Neuronal stem cell (in vitro differentiated cells): Measurements from ENCODE around the gene EEF1AKMT1.

ENCODE experiments used
- DNase-seq: peaks from one replicate; pipeline ENCODE4 v3.0.0-alpha.2; 2013; ENCODE audit warnings: low spot score
- H2AFZ ChIP-seq: one replicate; pipeline ENCODE4 v1.6.1; 2013; ENCODE audit warnings: mild to moderate bottlenecking, low read length, inconsistent platforms
- H2AK5ac ChIP-seq: 2 replicates; pipeline ENCODE4 v1.6.1; 2013; ENCODE audit warnings: low read depth, mild to moderate bottlenecking, inconsistent platforms, low read length, moderate library complexity, mixed read lengths
- H2BK120ac ChIP-seq: 2 replicates; pipeline ENCODE4 v1.6.1; 2013; ENCODE audit warnings: low read depth, mild to moderate bottlenecking, inconsistent platforms, low read length, moderate library complexity, mixed read lengths
- H2BK12ac ChIP-seq: one replicate; pipeline ENCODE4 v1.6.1; 2013; ENCODE audit warnings: low read length, inconsistent platforms
- H2BK15ac ChIP-seq: 2 replicates; pipeline ENCODE4 v1.6.1; 2013; ENCODE audit warnings: mild to moderate bottlenecking, low read length, inconsistent platforms, mixed read lengths
- H2BK5ac ChIP-seq: one replicate; pipeline ENCODE4 v1.6.1; 2013; ENCODE audit warnings: inconsistent platforms, mild to moderate bottlenecking, low read length, moderate library complexity
- H3K14ac ChIP-seq: one replicate; pipeline ENCODE4 v1.6.1; 2013; ENCODE audit warnings: low read length, inconsistent platforms
- H3K18ac ChIP-seq: 2 replicates; pipeline ENCODE4 v1.6.1; 2013; ENCODE audit warnings: low read length, inconsistent platforms
- H3K23ac ChIP-seq: 2 replicates; pipeline ENCODE4 v1.6.1; 2013; ENCODE audit warnings: low read depth, mild to moderate bottlenecking, mixed read lengths, low read length, inconsistent platforms; ENCODE audit not compliant: poor library complexity
- H3K27ac ChIP-seq: replicated peaks from 3 replicates; pipeline ENCODE4 v1.5.1; 2013; ENCODE audit warnings: low read length, inconsistent platforms
- H3K27me3 ChIP-seq, 3 experiments: 2 replicates each; pipeline ENCODE4 v1.6.1; 2013; ENCODE audit warnings: low read length in 3 of 3, mild to moderate bottlenecking in 2 of 3, inconsistent platforms in 1 of 3, low read depth in 1 of 3, mixed read lengths in 1 of 3, moderate library complexity in 1 of 3; ENCODE audit not compliant: control insufficient read depth in 3 of 3, insufficient read depth in 3 of 3
- H3K36me3 ChIP-seq, 2 donors: replicated peaks in 1 of 2; 2 replicates each; pipeline ENCODE4 v1.6.1; 2013; ENCODE audit warnings: low read length in 2 of 2; ENCODE audit not compliant: control insufficient read depth in 2 of 2, insufficient read depth in 2 of 2
- H3K4ac ChIP-seq: 2 replicates; pipeline ENCODE4 v1.6.1; 2013; ENCODE audit warnings: inconsistent platforms, mild to moderate bottlenecking, low read length, moderate library complexity
- H3K4me1 ChIP-seq, 2 donors: 1 replicate in 1 of 2; 2 replicates in 1 of 2; pipeline ENCODE4 v1.6.1; 2013; ENCODE audit warnings: low read length in 2 of 2, low read depth in 1 of 2; ENCODE audit not compliant: control insufficient read depth in 2 of 2, insufficient read depth in 1 of 2
- H3K4me2 ChIP-seq: one replicate; pipeline ENCODE4 v1.6.1; 2013; ENCODE audit warnings: mild to moderate bottlenecking, low read length, inconsistent platforms; ENCODE audit not compliant: insufficient read depth, poor library complexity, severe bottlenecking
- H3K4me3 ChIP-seq, 2 donors: 2 replicates each; pipeline ENCODE4 v1.5.1; 2013; ENCODE audit warnings: low read length in 2 of 2, mild to moderate bottlenecking in 2 of 2, inconsistent platforms in 1 of 2, moderate library complexity in 1 of 2
- H3K79me1 ChIP-seq: one replicate; pipeline ENCODE4 v1.6.1; 2013; ENCODE audit warnings: low read depth, mild to moderate bottlenecking, inconsistent platforms, low read length, moderate library complexity
- H3K9ac ChIP-seq: one replicate; pipeline ENCODE4 v1.6.1; 2013; ENCODE audit warnings: mild to moderate bottlenecking, low read depth, low read length, inconsistent platforms; ENCODE audit not compliant: poor library complexity
- H3K9me3 ChIP-seq, 2 donors: replicated peaks in 1 of 2; 2 replicates each; pipeline versions ENCODE3 to v1.6.1; 2013; ENCODE audit warnings: low read length in 2 of 2, mild to moderate bottlenecking in 2 of 2, inconsistent platforms in 1 of 2, low read depth in 1 of 2, mixed read lengths in 1 of 2, moderate library complexity in 1 of 2; ENCODE audit not compliant: control insufficient read depth in 2 of 2, insufficient read depth in 1 of 2
- H4K8ac ChIP-seq: one replicate; pipeline ENCODE4 v1.6.1; 2013; ENCODE audit warnings: low read depth, mild to moderate bottlenecking, inconsistent platforms, low read length, moderate library complexity
- H4K91ac ChIP-seq: one replicate; pipeline ENCODE4 v1.6.1; 2013; ENCODE audit warnings: low read length, low read depth, mild to moderate bottlenecking, inconsistent platforms; ENCODE audit not compliant: poor library complexity
- WGBS, 2 donors: extraction: QIAGEN DNeasy Blood & Tissue Kit; methylation state at CpG; one replicate each; pipeline ENCODE4 v1.1.7; 2013; ENCODE audit warnings: missing lambda C conversion rate in 2 of 2, mixed read lengths in 1 of 2; ENCODE audit not compliant: insufficient read length in 2 of 2, insufficient replicate concordance in 1 of 2; ENCODE audit errors: extremely low coverage in 2 of 2; 5-methylcytosine and 5-hydroxymethylcytosine counted together

EEF1AKMT1 gene

DNA sequence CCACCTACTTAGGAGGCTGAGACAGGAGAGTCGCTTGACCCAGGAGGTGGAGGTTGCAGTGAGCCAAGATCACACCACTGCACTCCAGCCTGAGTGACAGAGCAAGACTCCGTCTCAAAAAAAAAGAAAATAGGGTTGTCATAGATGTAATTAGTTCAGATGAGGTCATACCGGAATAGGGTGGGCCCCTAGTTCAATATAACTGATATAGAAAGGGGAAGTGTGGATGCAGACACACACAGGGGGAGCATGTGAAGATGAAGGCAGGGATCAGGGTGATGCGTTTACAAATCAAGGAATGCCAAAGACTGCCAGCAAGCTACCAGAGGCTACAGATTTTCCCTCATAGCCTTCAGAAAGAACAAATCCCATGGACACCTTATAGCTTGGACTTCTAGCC is 24.3 kb upstream of the EEF1AKMT1 start:
- no peak overlapping the region for H4K91ac ChIP-seq
- H3K36me3 ChIP-seq = peaks cover 6 to 77% of the 10 kb centered on the region in 2 donors
- H3K18ac ChIP-seq = no peak overlapping the region
- no peak overlapping the region for H3K14ac ChIP-seq
- no peak overlapping the region for H3K4ac ChIP-seq
- H2BK12ac ChIP-seq = no peak overlapping the region
- H3K4me3 ChIP-seq = no peak overlapping the region
- no peak overlapping the region for H3K23ac ChIP-seq
- no peak for DNase-seq
- H2BK120ac ChIP-seq = no peak overlapping the region
- no peaks in the 10 kb centered on the region for H3K79me1 ChIP-seq
- no peak overlapping the region for H2AK5ac ChIP-seq
- no peak overlapping the region for H2BK15ac ChIP-seq
- H4K8ac ChIP-seq = no peak overlapping the region
- H3K4me2 ChIP-seq = no peak overlapping the region
- H3K27me3 ChIP-seq = no peaks in the 10 kb centered on the region
- H2BK5ac ChIP-seq = no peak overlapping the region
- WGBS, 2 donors = no CpG with 5 or more reads among the region's 4 CpGs
- H2AFZ ChIP-seq = no peak overlapping the region
- H3K4me1 ChIP-seq = no peaks in the 10 kb centered on the region
- H3K9me3 ChIP-seq = no peaks in the 10 kb centered on the region
- H3K27ac ChIP-seq = no peak overlapping the region
- H3K9ac ChIP-seq = no peak overlapping the region

DNA sequence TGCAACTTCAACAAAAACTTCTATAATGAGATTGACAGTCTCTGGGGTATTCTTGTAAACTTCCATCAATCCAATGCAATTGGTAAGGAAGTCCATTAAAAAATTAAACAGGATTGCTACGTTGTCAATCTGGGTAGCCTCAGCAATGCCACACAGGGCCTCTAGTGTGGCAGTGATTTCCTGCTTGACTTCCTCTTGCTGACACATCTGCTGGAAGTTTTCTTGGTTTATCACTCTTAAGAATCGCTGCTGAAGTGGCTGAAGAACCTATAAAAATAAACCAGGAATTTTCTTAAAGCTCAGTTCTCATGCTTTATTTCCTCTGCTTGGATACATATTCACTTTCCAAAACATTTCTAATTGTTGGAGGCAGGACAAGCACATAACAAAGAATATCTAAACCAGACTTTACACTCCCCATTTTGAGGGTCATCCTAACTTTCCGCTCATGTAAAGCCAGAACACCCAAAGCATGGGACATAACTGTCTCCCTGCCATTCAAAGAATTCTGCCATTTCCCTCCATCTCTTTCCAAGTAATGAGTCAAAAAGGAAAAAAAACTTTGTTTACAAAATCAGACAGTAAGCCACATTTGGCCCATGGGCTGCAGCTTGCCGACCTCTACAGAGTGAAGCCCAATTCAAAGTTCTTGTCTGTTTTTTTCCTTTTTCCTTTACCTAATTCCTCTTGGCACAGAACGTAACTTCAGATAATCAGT is 23.2 kb upstream of the EEF1AKMT1 start:
- Histone ChIP-seq H3K9ac (no peak overlapping the region), H2AFZ (no peak overlapping the region), H2BK12ac (no peak overlapping the region), H4K91ac (no peak overlapping the region), H2BK120ac (no peak overlapping the region), H3K4me2 (no peak overlapping the region), H4K8ac (no peak overlapping the region), H3K4me1 (no peaks in the 10 kb centered on the region), H3K4me3 (no peak overlapping the region), H2BK15ac (no peak overlapping the region), H2AK5ac (no peak overlapping the region), H3K27me3 (no peaks in the 10 kb centered on the region), H3K18ac (no peak overlapping the region), H3K23ac (no peak overlapping the region), H3K4ac (no peak overlapping the region), H3K79me1 (no peaks in the 10 kb centered on the region), H3K36me3 (peaks cover 6 to 78% of the 10 kb centered on the region in 2 donors), H3K14ac (no peak overlapping the region), H2BK5ac (no peak overlapping the region), H3K9me3 (no peaks in the 10 kb centered on the region), H3K27ac (no peak overlapping the region)
- WGBS, 2 donors = no CpG with 5 or more reads among the region's 5 CpGs
- DNase-seq = no peak

- Histone ChIP-seq H3K14ac (no peak overlapping the region), H3K4me2 (no peak overlapping the region), H4K91ac (no peak overlapping the region), H3K4me3 (no peak overlapping the region), H3K18ac (no peak overlapping the region), H2AK5ac (no peak overlapping the region), H3K4ac (no peak overlapping the region), H3K27me3 (no peaks in the 10 kb centered on the region), H2BK120ac (no peak overlapping the region), H3K4me1 (no peaks in the 10 kb centered on the region), H3K9ac (no peak overlapping the region), H2BK12ac (no peak overlapping the region), H3K23ac (no peak overlapping the region), H4K8ac (no peak overlapping the region), H2AFZ (no peak overlapping the region), H3K27ac (no peak overlapping the region), H3K79me1 (no peaks in the 10 kb centered on the region), H3K9me3 (no peaks in the 10 kb centered on the region), H2BK15ac (no peak overlapping the region), H3K36me3 (peaks cover 3 to 61% of the 10 kb centered on the region in 2 donors), H2BK5ac (no peak overlapping the region)
- WGBS, 2 donors = no CpG with 5 or more reads among the region's 7 CpGs
- no peak for DNase-seq
These were observed 15.9 kb upstream of the EEF1AKMT1 start for GRCh38 chr13:20789665-20790064.

DNA sequence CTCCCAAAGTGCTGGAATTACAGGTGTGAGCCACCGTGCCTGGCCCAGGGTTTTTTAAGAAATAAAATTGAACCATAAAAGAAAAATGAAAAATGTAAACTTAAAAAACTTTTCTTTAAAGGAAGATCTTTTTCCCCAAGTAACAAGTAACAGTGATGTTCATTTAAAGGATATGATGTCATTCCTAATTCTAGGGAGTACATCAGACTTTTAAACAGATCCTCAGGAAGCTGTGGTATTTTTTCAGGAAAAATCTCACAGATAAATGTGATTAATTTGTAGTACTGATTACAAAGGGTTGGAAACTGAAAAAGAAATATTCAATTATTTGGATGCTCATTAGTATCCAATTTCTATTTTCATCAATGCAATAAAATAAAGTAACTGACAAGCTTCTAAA is 14.6 kb upstream of the EEF1AKMT1 start:
- Histone ChIP-seq H3K9ac (no peak overlapping the region), H3K27me3 (no peaks in the 10 kb centered on the region), H3K36me3 (peaks cover 4 to 58% of the 10 kb centered on the region in 2 donors), H4K91ac (no peak overlapping the region), H3K23ac (no peak overlapping the region), H3K4me3 (no peak overlapping the region), H3K9me3 (no peaks in the 10 kb centered on the region), H3K4ac (no peak overlapping the region), H3K18ac (no peak overlapping the region), H3K79me1 (no peaks in the 10 kb centered on the region), H2BK120ac (no peak overlapping the region), H2AFZ (no peak overlapping the region), H3K4me2 (no peak overlapping the region), H3K4me1 (no peaks in the 10 kb centered on the region), H2AK5ac (no peak overlapping the region), H3K27ac (no peak overlapping the region), H2BK12ac (no peak overlapping the region), H3K14ac (no peak overlapping the region), H4K8ac (no peak overlapping the region), H2BK5ac (no peak overlapping the region), H2BK15ac (no peak overlapping the region)
- DNase-seq = no peak
- WGBS, 2 donors = no CpG with 5 or more reads among the region's 1 CpG
